Kasumi-1 (cell line): ENCODE measurements around the gene DPYSL3.
A peak's percentile ranks its signal among the peaks of the same experiment; 100 is the strongest.

Experiments used
- DNase-seq, 2 experiments: peaks; one replicate each; lab custom pipeline; 2025; lab: John Stamatoyannopoulos, UW

Gene DPYSL3

DNA sequence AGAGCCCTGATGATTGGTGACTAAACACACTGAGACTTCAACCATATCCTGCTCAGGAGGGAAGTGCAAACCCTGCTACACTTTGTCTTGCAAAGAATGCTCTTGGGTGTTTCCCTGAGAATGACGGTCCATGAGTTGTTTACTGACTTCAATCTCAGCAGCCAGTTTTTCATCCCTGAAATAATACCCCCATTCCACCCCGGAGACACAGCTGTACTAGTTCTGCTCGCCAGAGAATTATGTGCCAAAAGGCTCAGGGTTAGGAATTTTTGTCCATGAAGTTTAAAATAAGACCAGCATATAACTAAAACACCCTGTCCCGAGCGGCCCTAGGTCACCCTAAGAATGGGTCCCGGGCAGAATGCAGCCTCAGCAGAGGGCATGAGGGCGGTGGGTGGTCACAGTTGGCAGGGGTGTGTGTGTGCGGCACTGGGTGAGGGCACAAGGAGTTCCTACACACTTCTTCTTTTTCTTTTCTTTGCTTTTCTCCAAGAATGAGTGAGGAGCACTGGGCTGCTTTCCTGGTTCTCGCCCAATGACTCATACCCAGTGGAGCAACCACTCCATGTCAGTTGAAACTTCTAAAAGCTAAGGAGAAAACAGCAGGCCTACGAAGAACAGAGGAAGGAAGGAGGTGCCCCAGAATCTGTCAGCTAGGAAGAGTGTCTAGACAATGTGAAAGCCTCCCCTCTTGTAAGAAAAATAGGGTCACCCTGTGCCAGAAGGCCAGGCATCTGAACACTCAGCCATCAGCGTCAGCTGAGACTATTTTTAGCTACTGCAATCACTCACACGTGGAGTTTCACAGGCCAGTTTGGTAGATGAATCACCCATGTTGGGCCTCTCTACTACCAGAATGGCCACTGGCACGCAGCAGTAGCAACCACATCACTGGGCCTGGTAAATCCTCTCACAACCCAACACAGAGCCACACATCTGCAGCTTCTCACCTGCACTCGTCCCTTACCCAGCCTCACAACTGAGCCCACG is 105.9 kb downstream of the DPYSL3 start:
- DNase-seq = peak; percentile 75 to 77

- no peak for DNase-seq
These were observed 109.0 kb downstream of the DPYSL3 start for GRCh38 chr5:147400881-147401280.

GRCh38 chr5:147400126-147400809 is 109.6 kb downstream of the DPYSL3 start:
- no peak for DNase-seq

DNA sequence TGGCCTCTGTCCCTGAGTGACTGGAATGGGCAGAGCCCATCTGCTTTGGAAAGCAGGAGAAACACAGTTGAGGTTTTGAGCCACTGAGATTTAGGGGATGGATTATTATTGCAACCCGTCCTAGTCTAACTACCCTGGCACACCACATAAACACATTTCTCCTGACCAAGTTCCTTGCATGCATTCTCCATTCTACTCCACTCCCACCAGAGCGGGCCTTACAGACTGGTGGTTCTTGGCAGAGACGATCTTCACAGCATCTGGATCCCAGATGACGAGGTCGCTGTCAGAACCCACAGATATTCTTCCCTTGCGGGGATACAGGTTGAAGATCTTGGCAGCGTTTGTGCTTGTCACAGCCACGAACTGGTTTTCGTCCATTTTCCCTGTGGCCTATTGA is 111.0 kb downstream of the DPYSL3 start:
- no peak for DNase-seq

- peak; percentile 38 to 58 for DNase-seq
These were observed 112.3 kb downstream of the DPYSL3 start for GRCh38 chr5:147397616-147398015.

DNA sequence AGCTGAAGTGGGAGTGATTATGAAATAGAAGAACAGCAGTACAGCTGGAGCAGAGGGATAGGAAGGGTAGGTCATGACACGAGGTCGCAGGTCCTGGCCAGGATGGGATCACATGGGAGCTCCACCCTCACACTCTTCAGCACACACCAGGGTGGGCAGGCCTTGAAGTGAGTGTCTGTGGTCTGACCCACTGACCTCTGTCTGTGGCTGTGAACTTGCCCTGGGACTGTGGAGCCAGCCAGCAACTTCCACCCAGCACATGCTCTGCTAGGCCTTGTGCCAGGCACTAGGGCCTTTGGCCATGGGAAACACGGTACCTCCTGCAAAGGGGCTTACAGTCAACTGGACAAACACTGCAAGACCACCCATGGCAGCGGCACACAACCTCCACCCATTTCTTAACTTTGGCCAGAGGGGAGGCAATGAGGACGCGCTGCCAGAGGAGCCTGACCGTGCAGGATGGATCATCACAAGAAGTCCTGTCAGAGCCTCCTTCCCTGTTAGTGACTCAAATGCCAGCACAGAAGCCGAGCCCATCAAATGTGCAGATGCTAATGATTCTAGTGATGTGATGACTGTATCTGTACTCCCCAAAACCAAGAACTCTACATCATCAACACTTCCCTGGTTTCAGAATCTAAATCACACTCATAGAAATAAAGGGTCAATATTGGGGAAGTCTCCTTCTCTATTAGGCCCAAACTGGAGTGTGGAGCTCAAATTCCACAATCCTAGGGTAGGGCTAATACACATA is 113.6 kb downstream of the DPYSL3 start:
- DNase-seq = no peak

DNA sequence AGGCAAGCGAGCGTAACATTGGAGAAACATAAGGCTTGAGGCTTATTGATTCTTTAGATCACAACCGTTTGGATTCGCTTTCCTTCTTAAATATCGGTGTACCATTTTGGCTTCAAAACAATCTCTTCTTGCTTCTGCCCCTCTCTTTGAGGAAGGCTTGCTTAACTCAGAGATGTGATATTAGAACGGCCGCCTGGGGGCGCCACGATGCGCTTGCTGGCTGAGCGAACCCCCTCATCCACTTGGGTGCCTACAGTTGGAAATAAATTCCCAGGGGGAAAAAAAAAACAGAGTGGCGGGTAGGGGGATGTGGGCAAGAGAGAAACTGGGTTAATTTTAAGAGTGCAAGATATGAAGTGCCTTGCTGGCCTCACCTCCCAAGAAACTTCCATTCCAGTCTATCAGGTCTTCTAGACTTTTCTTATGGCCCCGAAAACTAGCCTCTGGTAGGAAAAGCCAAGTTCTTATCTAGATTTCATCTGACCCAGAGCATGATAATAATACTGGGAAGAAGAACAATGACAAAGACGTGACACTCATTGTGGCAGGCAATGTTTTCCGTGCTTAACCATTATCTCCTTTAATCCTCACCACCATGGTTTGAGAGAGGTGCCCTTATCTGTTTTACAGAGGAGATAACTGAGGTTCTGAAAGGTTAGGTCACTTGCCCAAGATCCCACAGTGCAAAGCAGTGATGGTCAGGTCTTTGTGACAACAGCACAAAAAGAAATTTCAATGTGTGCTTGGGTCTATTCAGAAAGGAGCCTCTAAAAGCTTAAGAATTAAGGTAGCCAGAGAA is 115.8 kb downstream of the DPYSL3 start:
- DNase-seq = no peak

- peak; percentile 75 to 82 for DNase-seq
These were observed 118.1 kb downstream of the DPYSL3 start for GRCh38 chr5:147391781-147392180.

DNA sequence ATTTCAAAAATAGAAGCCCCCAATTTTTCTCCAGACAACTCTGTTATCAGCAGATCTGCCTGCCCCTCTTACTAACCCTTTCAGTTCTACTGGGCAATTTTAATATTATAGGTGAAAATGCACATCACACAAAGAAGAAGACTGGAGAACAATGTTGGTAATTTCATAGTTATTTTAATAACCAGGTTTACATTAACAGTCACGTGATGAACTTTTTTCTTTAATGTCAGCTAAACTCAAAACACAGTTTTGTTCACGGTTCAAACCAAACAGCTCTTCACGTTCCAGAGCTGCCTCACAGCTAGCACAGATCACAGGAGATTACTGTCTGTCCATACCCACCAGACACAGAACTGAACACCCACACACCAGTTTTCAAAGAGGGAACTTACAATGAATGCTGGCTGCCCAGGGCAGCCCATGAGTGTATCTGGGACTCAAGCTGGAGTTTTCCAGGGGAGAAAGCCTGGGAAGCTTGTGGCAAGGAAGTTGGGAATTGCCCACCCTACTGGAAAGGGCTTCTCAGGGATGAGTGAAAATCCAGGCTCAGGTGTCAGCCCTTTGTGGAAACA is 119.1 kb downstream of the DPYSL3 start:
- no peak for DNase-seq

GRCh38 chr5:147388184-147389108 is 121.4 kb downstream of the DPYSL3 start:
- DNase-seq = no peak

DNA sequence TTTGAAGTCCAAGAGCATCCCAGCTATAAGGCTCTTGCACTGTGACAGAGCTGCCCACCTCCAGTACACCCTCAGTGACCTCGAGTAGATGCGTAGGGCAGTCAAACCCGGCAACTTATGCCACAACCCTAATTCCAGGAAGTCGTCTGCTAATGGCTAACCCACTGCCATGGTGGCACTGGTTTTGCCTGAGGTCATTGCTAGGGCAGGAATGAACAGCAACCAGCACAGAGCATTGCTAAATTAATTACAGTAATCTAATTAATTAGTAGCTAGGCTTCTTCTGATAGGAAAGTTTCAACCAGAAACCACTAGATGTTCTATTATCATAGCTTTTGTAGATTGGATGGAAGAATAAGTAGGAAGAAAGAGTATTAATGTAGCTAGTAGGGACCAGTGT is 122.8 kb downstream of the DPYSL3 start:
- no peak for DNase-seq

GRCh38 chr5:147384346-147385193 is 125.3 kb downstream of the DPYSL3 start:
- DNase-seq = no peak

GRCh38 chr5:147382776-147383175 is 127.1 kb downstream of the DPYSL3 start:
- DNase-seq = no peak

DNA sequence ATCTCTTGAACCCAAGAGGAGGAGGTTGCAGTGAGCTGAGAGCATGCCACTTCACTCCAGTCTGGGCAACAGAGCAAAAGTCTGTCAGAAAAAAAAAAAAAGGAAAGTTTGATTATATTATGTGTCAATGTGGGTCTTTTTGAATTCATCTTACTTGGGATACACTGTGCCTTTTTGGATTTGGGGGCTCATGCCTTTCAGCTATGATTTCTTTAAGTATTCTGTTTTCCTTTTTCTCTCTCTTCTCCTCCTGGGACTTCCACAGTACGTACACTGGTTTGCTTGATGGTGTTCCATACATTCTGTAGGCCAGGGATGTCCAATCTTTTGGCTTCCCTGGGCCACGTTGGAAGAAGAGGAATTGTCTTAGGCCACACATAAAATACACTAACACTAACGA is 128.3 kb downstream of the DPYSL3 start:
- DNase-seq = no peak

DNA sequence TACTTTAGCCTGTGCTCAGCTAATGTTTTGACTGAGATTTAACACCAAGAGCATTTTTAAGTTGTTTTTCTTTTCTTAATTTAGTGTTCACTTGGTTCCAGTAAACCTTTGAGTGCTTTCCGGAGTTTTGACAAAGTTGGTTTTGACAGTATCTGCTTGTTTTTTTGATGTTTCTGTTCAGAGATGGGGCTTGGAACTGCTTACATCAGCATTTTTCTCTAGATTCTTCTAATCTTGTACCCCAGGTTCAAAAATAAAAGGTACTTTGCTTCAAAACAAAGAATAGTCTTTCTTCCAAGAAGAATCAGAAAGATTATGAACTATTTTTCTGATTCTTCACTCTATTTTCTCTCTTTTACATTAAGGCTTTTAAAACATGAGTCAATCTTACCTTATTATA is 132.2 kb downstream of the DPYSL3 start:
- no peak for DNase-seq

GRCh38 chr5:147375151-147375550 is 134.7 kb downstream of the DPYSL3 start:
- peak; percentile 13 to 21 for DNase-seq

DNA sequence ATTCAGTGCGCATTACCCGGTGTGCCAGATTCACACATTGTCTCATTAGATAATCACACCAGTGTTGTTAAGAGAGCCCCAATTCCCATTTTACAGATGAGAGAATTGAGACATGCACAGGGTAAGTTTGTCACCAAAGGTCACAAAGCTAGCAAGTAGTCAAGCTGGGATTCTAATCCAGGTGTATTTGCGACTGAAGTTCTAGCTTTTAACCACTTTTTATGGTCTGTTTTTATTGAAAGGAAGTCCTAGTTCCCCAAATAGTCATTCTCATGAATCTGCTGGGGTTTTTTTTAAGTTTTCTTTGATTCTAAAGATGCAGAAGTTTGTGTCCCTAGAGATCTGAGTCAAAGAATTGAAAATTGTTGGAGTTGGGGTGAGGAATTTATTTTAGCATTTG is 136.5 kb downstream of the DPYSL3 start:
- DNase-seq = no peak

DNA sequence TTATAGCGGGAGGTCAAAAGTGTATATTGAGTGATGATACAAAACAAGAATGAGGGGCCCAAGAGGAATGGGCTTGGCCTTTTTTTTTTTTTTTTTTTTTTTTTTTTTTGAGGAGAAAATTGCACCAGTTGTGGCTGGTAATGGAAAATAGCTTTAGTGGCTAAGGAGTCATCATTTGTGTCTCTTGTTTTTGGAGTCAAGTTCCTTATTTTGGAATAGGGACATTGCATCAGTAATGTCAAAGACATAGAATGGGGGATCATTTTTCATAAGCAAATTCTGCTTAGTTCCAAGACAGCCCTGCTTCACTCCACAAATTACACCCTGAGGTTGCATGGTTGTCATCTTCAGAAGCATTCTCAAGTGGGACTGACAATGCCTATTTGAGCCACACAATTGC is 137.7 kb downstream of the DPYSL3 start:
- no peak for DNase-seq

DNA sequence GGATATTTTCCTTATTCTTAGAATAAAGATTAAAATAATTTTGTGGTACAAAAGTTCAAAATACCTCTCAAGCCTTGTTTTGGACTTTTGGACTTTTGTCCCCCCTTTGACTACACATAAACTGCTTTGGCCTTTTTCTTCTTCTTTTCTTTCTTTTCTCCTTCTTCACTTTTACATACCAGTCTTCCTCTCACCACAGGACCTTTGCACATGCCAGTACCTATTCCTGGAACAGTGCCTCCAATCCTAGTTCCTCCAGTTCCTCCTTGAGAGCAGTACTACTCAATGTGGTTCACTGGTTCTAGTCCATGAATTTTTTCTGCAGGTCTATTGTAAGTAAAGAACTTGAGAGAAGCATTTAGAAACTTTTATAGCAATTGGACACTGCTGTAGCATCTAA is 138.6 kb downstream of the DPYSL3 start:
- no peak for DNase-seq
